Heart left ventricle (tissue), 13 donors: ENCODE data around the gene FEM1B.

ENCODE experiments used
- POLR2A ChIP-seq, 2 donors: fragments of 450-650 bp; IDR thresholded peaks; one replicate each; pipeline ENCODE4 v1.6.1; 2017; ENCODE audit warnings: antibody characterized with exemption in 2 of 2, mild to moderate bottlenecking in 2 of 2, moderate library complexity in 2 of 2
- TF ChIP-seq, protein P1 (sequence below), 12 donors: fragments of 200-600 bp; sonication (generic) in 4 of 12; IDR thresholded peaks; one replicate each; pipeline versions ENCODE4 v1.5.0 to v1.8.0; 2018 to 2022; ENCODE audit warnings: antibody characterized with exemption in 12 of 12, mild to moderate bottlenecking in 5 of 12
- donor health status: ischemic (EF 13 %, LVEDD 7.1; RV severe dilation, severe dysfunction).
- donor health status: DM: no; HTN: yes; CAD: no.
- donor health status: DM: no; HTN: no; CAD: no.
- donor health status: ischemic (EF 25% LVEDD 6.9; RV normal size, moderate dysfunction).
- donor health status: ischemic (EF 25% LVEDD 5.7; RV mildly dilated, moderate dysfunction).
- donor health status: ischemic (EF 35%, LVEDD 5.7; RV mildly dilated, moderate dysfunction).
- donor health status: nonischemic (EF 11% LVEDD 7.7; RV severe dilation, severe dysfunction).
- donor health status: DM: yes; HTN: yes; CAD: no.
- donor health status: PGD.
- donor health status: ischemic (EF 29% LVEDD 5.4; RV normal size, mild dysfunction).
- donor health status: nonischemic (EF 23%, LVEDD 6.1; RV moderate dilation, normal function).

GRCh38 chr15:68272721-68273271 lies 4.7 kb upstream of the FEM1B start:
- TF ChIP-seq, protein P1, sequence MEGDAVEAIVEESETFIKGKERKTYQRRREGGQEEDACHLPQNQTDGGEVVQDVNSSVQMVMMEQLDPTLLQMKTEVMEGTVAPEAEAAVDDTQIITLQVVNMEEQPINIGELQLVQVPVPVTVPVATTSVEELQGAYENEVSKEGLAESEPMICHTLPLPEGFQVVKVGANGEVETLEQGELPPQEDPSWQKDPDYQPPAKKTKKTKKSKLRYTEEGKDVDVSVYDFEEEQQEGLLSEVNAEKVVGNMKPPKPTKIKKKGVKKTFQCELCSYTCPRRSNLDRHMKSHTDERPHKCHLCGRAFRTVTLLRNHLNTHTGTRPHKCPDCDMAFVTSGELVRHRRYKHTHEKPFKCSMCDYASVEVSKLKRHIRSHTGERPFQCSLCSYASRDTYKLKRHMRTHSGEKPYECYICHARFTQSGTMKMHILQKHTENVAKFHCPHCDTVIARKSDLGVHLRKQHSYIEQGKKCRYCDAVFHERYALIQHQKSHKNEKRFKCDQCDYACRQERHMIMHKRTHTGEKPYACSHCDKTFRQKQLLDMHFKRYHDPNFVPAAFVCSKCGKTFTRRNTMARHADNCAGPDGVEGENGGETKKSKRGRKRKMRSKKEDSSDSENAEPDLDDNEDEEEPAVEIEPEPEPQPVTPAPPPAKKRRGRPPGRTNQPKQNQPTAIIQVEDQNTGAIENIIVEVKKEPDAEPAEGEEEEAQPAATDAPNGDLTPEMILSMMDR (IDR thresholded peaks at IDR 0.05) = no peak
- TF ChIP-seq POLR2A (IDR thresholded peaks at IDR 0.05) = no peak
